ENCODE results near the gene EFEMP1.

The EFEMP1 gene

GRCh38 chr2:55862673-55863390, 60.8 kb downstream of the EFEMP1 start:
- no peak for TF ChIP-seq CTCF (conservative IDR thresholded peaks at IDR 0.05; ENCODE audit: low read depth, low read length)
- no peak overlapping the region for H3K4me3 ChIP-seq (ENCODE audit: low read depth, low read length)
- DNase-seq (ENCODE audit: low read depth), result peak; percentile 100

- no peak for TF ChIP-seq CTCF (conservative IDR thresholded peaks at IDR 0.05; ENCODE audit: low read depth, low read length)
- no peak overlapping the region for H3K4me3 ChIP-seq (ENCODE audit: low read depth, low read length)
- DNase-seq (ENCODE audit: low read depth), result peak; percentile 100
These were observed 61.3 kb downstream of the EFEMP1 start for GRCh38 chr2:55862246-55862645.

- DNase-seq (ENCODE audit: low read depth), result peak; percentile 73
- no peak overlapping the region for H3K4me3 ChIP-seq (ENCODE audit: low read depth, low read length)
- no peak for TF ChIP-seq CTCF (conservative IDR thresholded peaks at IDR 0.05; ENCODE audit: low read depth, low read length)
These were observed 61.8 kb downstream of the EFEMP1 start for GRCh38 chr2:55861733-55862132.

- no peak for TF ChIP-seq CTCF (conservative IDR thresholded peaks at IDR 0.05; ENCODE audit: low read depth, low read length)
- no peak for DNase-seq (ENCODE audit: low read depth)
These were observed 62.8 kb downstream of the EFEMP1 start for GRCh38 chr2:55860832-55861231.

GRCh38 chr2:55859875-55860274, 63.7 kb downstream of the EFEMP1 start:
- DNase-seq (ENCODE audit: low read depth), result no peak
- no peak for TF ChIP-seq CTCF (conservative IDR thresholded peaks at IDR 0.05; ENCODE audit: low read depth, low read length)
- H3K4me3 ChIP-seq (ENCODE audit: low read depth, low read length), result no peak overlapping the region

More at GRCh38 chr2:55860832-55861231, 62.8 kb downstream of the EFEMP1 start:
- H3K4me3 ChIP-seq (ENCODE audit: low read depth, low read length), result no peak overlapping the region

GRCh38 chr2:55857766-55858165, 65.8 kb downstream of the EFEMP1 start:
- no peak overlapping the region for H3K4me3 ChIP-seq (ENCODE audit: low read depth, low read length)
- no peak for DNase-seq (ENCODE audit: low read depth)
- TF ChIP-seq CTCF (conservative IDR thresholded peaks at IDR 0.05; ENCODE audit: low read depth, low read length), result no peak

- no peak overlapping the region for H3K4me3 ChIP-seq (ENCODE audit: low read depth, low read length)
- peak; percentile 60 for DNase-seq (ENCODE audit: low read depth)
- TF ChIP-seq CTCF (conservative IDR thresholded peaks at IDR 0.05; ENCODE audit: low read depth, low read length), result no peak
These were observed 66.6 kb downstream of the EFEMP1 start for GRCh38 chr2:55856936-55857335.

All from choroid plexus epithelial cell (primary cell).